ENCODE measurements around the gene CTR9.
"Not testable (repeated sequence)": the region's sequence is repeated elsewhere in the genome, so short reads cannot be mapped to it uniquely, and the experiment has no call there.

Gene CTR9

DNA sequence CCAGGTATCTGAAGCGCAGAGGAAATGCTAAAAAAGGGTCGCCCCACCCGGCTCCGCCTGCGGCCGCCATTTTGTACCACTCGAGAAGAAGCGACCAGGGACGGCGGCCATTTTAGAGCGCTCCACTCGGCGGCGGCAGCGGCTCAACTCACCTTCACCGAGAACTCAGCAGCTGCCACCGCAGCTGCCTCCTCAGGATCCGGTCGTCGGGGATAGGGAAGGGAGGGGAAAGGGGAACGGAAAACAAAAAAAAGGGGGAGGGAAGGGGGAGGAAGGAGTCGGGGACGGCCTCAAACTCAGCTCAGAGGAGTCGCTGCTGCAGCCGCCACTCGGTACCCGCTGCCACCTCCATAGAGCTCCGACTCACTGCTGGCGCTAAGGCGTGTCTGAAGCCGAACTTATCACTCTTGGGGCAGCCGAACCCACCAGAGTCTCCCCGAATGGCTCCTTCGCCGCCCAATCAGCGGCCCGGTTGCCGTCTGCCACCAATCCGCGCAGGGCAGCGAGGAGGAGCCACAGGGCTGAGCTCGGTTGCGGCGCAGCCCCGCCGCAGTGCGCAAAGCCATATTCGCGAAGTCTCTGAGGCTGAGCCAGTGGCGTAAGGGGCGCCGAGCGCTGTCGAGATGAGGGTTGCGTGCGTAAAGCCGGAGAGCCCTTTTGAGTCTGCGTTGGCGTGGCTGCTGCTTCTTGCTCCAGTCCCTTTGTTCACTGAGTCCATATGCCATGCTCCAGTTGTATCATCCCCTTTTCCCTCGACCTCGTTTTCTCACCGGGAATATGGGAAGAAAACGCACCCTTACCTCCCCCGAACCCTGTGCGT, 57.7 kb downstream of the CTR9 start, which contains the start of gene EIF4G2:
EIF4G2 (minus strand) TSS at position 374 of the 820 bp plus-strand sequence.
- DNase-seq (ENCODE audit: low read depth, low spot score), result peak; percentile 93
- peak within 1 kb of the TSS; percentile 94 for H3K27ac ChIP-seq

DNA sequence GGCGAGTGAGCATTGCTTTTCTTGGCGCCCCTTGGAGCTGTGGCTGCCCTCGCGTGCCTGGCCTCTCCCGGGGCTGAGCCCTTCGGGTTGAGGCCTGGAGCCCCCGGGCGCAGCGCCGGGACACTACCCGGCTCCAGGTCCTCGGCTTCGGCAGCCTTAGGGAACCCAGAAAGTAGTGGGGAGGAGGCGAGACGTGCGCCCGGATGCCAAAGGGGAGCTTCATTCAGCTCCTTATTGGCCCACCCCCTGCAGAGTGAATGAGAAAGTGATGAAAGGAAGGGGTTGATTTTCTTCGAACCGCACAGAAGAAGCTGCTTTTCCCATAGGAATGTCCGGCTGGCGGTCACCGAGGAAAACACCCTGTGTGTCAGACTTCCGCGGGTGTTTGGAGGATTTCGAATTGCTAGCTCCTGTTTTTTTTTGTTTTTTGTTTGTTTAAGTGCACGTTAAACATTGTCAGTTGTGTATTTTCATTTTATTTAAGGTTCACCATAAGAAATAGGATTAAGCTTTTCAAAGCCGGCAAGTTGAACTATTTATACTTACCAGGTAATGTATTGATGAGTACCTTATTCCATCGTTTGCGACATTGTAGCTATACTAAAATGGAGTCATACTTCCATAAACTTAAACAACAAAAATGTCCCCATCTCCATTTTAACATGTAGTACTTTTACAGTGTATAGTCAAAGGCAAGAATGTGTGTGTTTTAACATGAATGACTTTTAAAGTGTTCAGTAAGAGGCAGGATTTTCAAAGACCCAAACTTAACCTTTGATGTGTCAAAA, 58.5 kb downstream of the CTR9 start:
- no peak for DNase-seq (ENCODE audit: low read depth, low spot score)
- H3K27ac ChIP-seq, result peak overlapping the region; percentile 94

GRCh38 chr11:10813945-10814344, 62.9 kb downstream of the CTR9 start:
- DNase-seq (ENCODE audit: low read depth, low spot score), result no peak
- H3K27ac ChIP-seq, result no peak overlapping the region

DNA sequence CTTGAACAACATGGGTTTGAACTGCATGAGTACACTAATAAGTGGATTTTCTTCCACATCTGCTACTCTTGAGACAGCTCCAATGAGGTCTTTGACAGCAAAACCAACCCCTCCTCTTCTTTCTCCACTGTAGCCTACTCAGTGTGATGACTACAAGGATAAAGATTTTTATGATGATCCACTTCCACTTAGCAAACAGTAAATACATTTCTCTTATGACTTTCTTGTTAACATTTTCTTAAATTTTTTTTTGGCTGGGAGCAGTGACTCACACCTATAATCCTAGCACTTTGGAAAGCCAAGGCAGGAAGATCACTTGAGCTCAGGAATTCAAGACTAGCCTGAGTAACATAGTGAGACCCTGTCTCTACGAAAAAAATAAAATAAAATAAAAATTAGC, 67.5 kb downstream of the CTR9 start:
- DNase-seq (ENCODE audit: low read depth, low spot score), result peak; percentile 63
- peak overlapping the region; percentile 12 for H3K27ac ChIP-seq

GRCh38 chr11:10822491-10822890, 71.4 kb downstream of the CTR9 start:
- not testable (repeated sequence) for DNase-seq (ENCODE audit: low read depth, low spot score); H3K27ac ChIP-seq

- no peak overlapping the region for H3K27ac ChIP-seq
- DNase-seq (ENCODE audit: low read depth, low spot score), result no peak
Measured at GRCh38 chr11:10823152-10823579, 72.1 kb downstream of the CTR9 start.

DNA sequence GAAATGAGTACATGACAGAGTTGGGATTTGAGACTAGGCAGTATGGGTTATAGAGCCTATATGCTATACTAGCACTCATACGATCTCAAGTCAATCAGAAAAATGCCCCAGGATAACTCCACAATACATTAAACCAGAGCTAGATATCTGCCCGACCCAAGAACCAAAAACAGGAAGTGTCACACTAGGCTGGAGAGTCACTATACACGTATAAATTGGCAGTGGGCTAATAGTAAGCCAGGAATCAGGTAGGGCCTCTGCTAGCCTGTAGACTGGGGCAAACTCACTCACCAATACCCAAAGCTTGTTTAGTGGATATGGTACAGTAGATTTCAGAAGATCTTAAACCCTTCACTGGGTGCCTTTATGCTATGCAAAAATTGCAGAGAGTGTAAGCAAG, 73.8 kb downstream of the CTR9 start:
- no peak overlapping the region for H3K27ac ChIP-seq
- DNase-seq (ENCODE audit: low read depth, low spot score), result no peak

- no peak overlapping the region for H3K27ac ChIP-seq
- DNase-seq (ENCODE audit: low read depth, low spot score), result no peak
Measured at GRCh38 chr11:10828402-10828801, 77.4 kb downstream of the CTR9 start.

DNA sequence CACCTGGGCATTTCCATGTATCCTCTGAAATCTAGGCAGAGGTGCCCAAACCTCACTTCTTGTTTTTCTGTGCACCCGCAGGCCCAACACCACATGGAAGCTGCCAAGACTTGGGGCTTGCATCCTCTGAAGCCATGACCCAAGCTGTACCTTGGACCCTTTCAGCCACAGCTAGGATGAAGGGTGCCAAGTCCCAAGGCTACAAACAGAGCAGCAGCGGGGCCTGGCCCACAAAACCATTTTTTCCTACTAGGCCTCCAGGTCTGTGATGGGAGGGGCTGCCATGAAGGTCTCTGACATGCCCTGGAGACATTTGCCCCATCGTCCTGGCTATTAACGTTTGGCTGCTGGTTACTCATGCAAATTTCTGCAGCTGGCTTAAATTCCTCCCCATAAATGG, 78.1 kb downstream of the CTR9 start:
- no peak overlapping the region for H3K27ac ChIP-seq
- no peak for DNase-seq (ENCODE audit: low read depth, low spot score)

Measured in epithelial cell of prostate (primary cell).